Measurements from ENCODE around the gene MYOCD.

The MYOCD gene

DNA sequence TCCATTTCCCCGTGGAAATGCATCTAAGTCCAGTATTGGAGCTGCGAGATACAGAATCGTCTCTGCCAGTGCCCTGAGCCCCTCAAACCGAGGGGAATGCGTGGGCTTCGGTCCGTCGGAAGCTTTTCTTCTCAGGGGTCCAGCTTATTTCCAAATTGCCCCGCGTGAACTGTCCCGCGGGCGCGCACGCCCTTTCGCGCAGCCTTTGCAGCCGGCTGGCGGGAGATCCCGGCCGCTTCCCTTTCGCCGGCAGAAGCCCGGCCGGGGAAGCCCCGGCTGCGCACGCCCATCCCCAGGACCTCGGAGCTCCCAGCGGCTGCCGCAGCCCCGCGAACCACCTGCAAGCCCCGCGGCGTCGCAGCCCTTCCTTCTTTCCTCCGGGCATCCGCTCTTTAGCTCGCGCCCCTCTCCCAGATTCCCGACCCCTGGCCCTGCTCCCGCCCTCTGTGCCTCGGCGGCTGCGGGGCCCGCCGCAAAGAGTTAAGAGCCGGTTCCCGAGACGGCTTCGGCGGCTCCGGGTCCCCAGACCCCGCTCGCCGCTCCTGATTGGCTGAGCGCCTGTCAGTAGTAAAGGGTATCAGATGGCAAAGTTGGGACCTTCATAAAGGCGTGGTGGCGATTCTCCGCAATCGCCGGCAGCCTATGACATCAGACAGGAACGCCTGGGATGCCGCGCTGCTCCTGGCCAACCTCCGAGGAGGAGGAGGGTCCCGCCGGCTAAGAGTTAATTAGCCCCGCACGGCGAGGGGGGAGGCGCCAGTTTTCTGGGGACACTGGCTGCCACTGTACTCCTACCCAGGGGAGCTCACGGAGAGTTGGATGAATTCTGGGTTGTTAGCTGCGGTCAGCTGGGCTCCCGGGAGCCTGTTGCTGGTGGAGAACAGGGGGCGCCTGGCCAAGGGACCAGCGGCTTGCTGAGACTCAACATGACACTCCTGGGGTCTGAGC lies at the start of gene MYOCD:
MYOCD (plus strand) TSS at position 628 of the 948 bp plus-strand sequence; CDS start at position 927, 299 bp downstream.
- Histone ChIP-seq H3K36me3 (ENCODE audit: control insufficient read depth, insufficient read depth, low read length, severe bottlenecking) (no peaks in the 10 kb centered on the region), H3K9ac (ENCODE audit: low read length) (peak within 1 kb of the TSS; percentile 61), H3K4me1 (ENCODE audit: control insufficient read depth, insufficient read depth, low read length) (peaks cover 10% of the 10 kb centered on the region), H3K9me3 (ENCODE audit: control insufficient read depth, low read length) (no peaks in the 10 kb centered on the region), H3K4me3 (ENCODE audit: low read length) (peak within 1 kb of the TSS; percentile 84), H3K27me3 (replicated peaks; ENCODE audit: control insufficient read depth, insufficient read depth, low read length) (peaks cover 25% of the 10 kb centered on the region)
- DNase-seq (ENCODE audit: low read depth) = peak; percentile 71

DNA sequence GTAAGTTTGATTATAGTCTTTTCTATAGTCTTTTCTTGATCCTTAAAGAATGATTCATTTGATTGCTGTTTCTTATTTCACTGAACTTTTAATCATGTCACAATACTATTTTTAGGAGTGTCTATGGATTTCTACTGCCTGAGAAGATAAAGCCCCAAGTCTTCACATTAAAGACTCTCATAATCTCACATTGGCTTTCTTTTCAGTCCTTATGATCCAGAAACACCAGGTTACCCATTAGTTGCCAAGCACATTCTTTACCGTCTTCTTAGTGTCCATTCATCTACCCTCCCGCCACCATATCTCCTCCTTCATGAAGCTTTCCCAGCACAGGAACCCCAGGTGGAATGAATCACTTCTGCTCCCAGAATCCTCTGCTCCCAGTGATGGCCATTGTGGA lies 49.5 kb upstream of the MYOCD start:
- Histone ChIP-seq H3K9me3 (ENCODE audit: control insufficient read depth, low read length) (no peaks in the 10 kb centered on the region), H3K9ac (ENCODE audit: low read length) (no peak overlapping the region), H3K4me3 (ENCODE audit: low read length) (no peak overlapping the region), H3K36me3 (ENCODE audit: control insufficient read depth, insufficient read depth, low read length, severe bottlenecking) (no peaks in the 10 kb centered on the region), H3K27me3 (replicated peaks; ENCODE audit: control insufficient read depth, insufficient read depth, low read length) (no peaks in the 10 kb centered on the region), H3K4me1 (ENCODE audit: control insufficient read depth, insufficient read depth, low read length) (peaks cover 11% of the 10 kb centered on the region)
- no peak for DNase-seq (ENCODE audit: low read depth)

- Histone ChIP-seq H3K9me3 (ENCODE audit: control insufficient read depth, low read length) (no peaks in the 10 kb centered on the region), H3K4me1 (ENCODE audit: control insufficient read depth, insufficient read depth, low read length) (peaks cover 22% of the 10 kb centered on the region), H3K4me3 (ENCODE audit: low read length) (no peak overlapping the region), H3K36me3 (ENCODE audit: control insufficient read depth, insufficient read depth, low read length, severe bottlenecking) (no peaks in the 10 kb centered on the region), H3K27me3 (replicated peaks; ENCODE audit: control insufficient read depth, insufficient read depth, low read length) (no peaks in the 10 kb centered on the region), H3K9ac (ENCODE audit: low read length) (no peak overlapping the region)
- peak; percentile 63 for DNase-seq (ENCODE audit: low read depth)
These were observed 47.1 kb upstream of the MYOCD start for GRCh38 chr17:12618557-12618956.

GRCh38 chr17:12619459-12620199 lies 46.1 kb upstream of the MYOCD start:
- Histone ChIP-seq H3K4me1 (ENCODE audit: control insufficient read depth, insufficient read depth, low read length) (peaks cover 29% of the 10 kb centered on the region), H3K9ac (ENCODE audit: low read length) (no peak overlapping the region), H3K4me3 (ENCODE audit: low read length) (no peak overlapping the region), H3K36me3 (ENCODE audit: control insufficient read depth, insufficient read depth, low read length, severe bottlenecking) (no peaks in the 10 kb centered on the region), H3K9me3 (ENCODE audit: control insufficient read depth, low read length) (no peaks in the 10 kb centered on the region), H3K27me3 (replicated peaks; ENCODE audit: control insufficient read depth, insufficient read depth, low read length) (no peaks in the 10 kb centered on the region)
- DNase-seq (ENCODE audit: low read depth) = peak; percentile 40

DNA sequence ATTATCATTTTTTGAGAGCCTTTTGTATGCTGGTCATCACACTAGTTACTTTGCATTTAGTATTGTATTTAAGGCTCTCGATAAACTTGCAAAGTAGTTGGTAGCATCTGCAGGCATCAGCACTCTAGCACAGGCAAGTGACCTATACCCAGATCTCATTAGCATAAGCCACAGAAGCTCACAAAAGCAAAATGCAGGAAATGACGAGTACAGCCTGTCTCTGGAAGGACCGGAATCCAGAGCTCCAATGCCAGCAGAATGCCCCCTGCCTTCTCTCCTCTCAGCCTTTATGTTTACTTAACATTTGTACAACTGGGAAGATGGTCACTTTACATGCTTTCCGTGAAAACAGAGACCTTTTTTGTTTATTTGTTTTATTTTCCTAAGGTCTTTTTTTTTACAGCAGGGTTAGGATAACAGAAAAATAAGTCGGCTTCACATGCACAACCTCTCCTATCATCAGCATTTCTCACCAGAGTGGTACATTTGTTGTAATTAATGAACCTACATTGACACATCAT lies 45.4 kb upstream of the MYOCD start:
- no peaks in the 10 kb centered on the region for H3K36me3 ChIP-seq (ENCODE audit: control insufficient read depth, insufficient read depth, low read length, severe bottlenecking)
- DNase-seq (ENCODE audit: low read depth) = peak; percentile 75
- H3K9me3 ChIP-seq (ENCODE audit: control insufficient read depth, low read length) = no peaks in the 10 kb centered on the region
- H3K4me1 ChIP-seq (ENCODE audit: control insufficient read depth, insufficient read depth, low read length) = peaks cover 29% of the 10 kb centered on the region
- no peaks in the 10 kb centered on the region for H3K27me3 ChIP-seq (replicated peaks; ENCODE audit: control insufficient read depth, insufficient read depth, low read length)
- no peak overlapping the region for H3K4me3 ChIP-seq (ENCODE audit: low read length)
- H3K9ac ChIP-seq (ENCODE audit: low read length) = no peak overlapping the region

DNA sequence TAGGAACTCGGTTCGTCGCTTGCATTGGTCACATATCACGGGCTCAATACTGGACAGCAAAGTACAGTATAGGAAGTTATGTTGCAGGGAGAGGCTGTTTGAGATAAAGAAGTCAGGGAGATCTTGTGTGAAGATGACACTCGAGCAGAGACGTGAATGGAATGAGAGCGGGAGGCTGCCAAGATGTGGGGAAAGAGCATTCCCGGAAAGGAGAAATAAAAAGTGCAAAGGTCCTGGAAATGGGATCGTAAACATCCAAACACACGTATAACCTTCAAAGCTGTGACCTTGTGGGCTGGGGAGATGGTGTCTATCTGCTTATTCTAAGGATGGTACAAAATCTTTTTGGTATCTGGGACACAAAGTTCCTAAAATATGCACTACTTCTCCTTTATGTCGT lies 43.0 kb upstream of the MYOCD start:
- H3K9me3 ChIP-seq (ENCODE audit: control insufficient read depth, low read length) = no peaks in the 10 kb centered on the region
- peaks cover 36% of the 10 kb centered on the region for H3K4me1 ChIP-seq (ENCODE audit: control insufficient read depth, insufficient read depth, low read length)
- no peak overlapping the region for H3K9ac ChIP-seq (ENCODE audit: low read length)
- H3K36me3 ChIP-seq (ENCODE audit: control insufficient read depth, insufficient read depth, low read length, severe bottlenecking) = no peaks in the 10 kb centered on the region
- H3K27me3 ChIP-seq (replicated peaks; ENCODE audit: control insufficient read depth, insufficient read depth, low read length) = no peaks in the 10 kb centered on the region
- no peak overlapping the region for H3K4me3 ChIP-seq (ENCODE audit: low read length)
- DNase-seq (ENCODE audit: low read depth) = no peak

GRCh38 chr17:12623220-12623848 lies 42.4 kb upstream of the MYOCD start:
- Histone ChIP-seq H3K4me1 (ENCODE audit: control insufficient read depth, insufficient read depth, low read length) (peaks cover 42% of the 10 kb centered on the region), H3K9me3 (ENCODE audit: control insufficient read depth, low read length) (no peaks in the 10 kb centered on the region), H3K4me3 (ENCODE audit: low read length) (no peak overlapping the region), H3K9ac (ENCODE audit: low read length) (no peak overlapping the region), H3K27me3 (replicated peaks; ENCODE audit: control insufficient read depth, insufficient read depth, low read length) (no peaks in the 10 kb centered on the region), H3K36me3 (ENCODE audit: control insufficient read depth, insufficient read depth, low read length, severe bottlenecking) (no peaks in the 10 kb centered on the region)
- DNase-seq (ENCODE audit: low read depth) = no peak

DNA sequence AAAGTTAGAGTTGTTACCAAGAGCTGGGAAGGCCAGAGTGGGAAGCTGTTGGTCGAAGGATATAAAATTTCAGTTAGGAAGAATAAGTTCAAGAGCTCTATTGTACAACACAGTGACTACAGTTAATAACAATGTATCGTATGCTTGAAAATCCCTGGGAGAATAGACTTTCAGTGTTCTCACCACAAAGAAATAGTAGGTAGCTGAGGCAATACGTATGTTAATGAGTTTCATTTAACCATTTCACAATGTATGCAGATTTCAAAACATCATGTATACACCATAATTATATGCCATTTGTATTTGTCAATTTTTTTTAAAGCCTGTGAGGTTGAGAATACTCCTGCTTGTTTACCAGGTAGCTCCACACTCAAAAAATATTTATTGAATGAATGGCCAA lies 41.5 kb upstream of the MYOCD start:
- Histone ChIP-seq H3K36me3 (ENCODE audit: control insufficient read depth, insufficient read depth, low read length, severe bottlenecking) (no peaks in the 10 kb centered on the region), H3K9me3 (ENCODE audit: control insufficient read depth, low read length) (no peaks in the 10 kb centered on the region), H3K4me1 (ENCODE audit: control insufficient read depth, insufficient read depth, low read length) (peaks cover 47% of the 10 kb centered on the region), H3K27me3 (replicated peaks; ENCODE audit: control insufficient read depth, insufficient read depth, low read length) (no peaks in the 10 kb centered on the region), H3K4me3 (ENCODE audit: low read length) (no peak overlapping the region), H3K9ac (ENCODE audit: low read length) (no peak overlapping the region)
- DNase-seq (ENCODE audit: low read depth) = no peak

GRCh38 chr17:12625092-12625491 lies 40.6 kb upstream of the MYOCD start:
- H3K9me3 ChIP-seq (ENCODE audit: control insufficient read depth, low read length) = no peaks in the 10 kb centered on the region
- H3K4me1 ChIP-seq (ENCODE audit: control insufficient read depth, insufficient read depth, low read length) = peaks cover 39% of the 10 kb centered on the region
- no peak for DNase-seq (ENCODE audit: low read depth)
- no peaks in the 10 kb centered on the region for H3K27me3 ChIP-seq (replicated peaks; ENCODE audit: control insufficient read depth, insufficient read depth, low read length)
- no peak overlapping the region for H3K9ac ChIP-seq (ENCODE audit: low read length)
- H3K36me3 ChIP-seq (ENCODE audit: control insufficient read depth, insufficient read depth, low read length, severe bottlenecking) = no peaks in the 10 kb centered on the region
- no peak overlapping the region for H3K4me3 ChIP-seq (ENCODE audit: low read length)

GRCh38 chr17:12627177-12627629 lies 38.5 kb upstream of the MYOCD start:
- H3K9me3 ChIP-seq (ENCODE audit: control insufficient read depth, low read length) = no peaks in the 10 kb centered on the region
- H3K27me3 ChIP-seq (replicated peaks; ENCODE audit: control insufficient read depth, insufficient read depth, low read length) = no peaks in the 10 kb centered on the region
- H3K4me3 ChIP-seq (ENCODE audit: low read length) = no peak overlapping the region
- H3K9ac ChIP-seq (ENCODE audit: low read length) = no peak overlapping the region
- peaks cover 37% of the 10 kb centered on the region for H3K4me1 ChIP-seq (ENCODE audit: control insufficient read depth, insufficient read depth, low read length)
- DNase-seq (ENCODE audit: low read depth) = peak; percentile 87
- no peaks in the 10 kb centered on the region for H3K36me3 ChIP-seq (ENCODE audit: control insufficient read depth, insufficient read depth, low read length, severe bottlenecking)
